Naive B cell (primary cell): ENCODE data around the gene ASCC1. TPM values are rescaled to one million over a fixed set of nuclear protein-coding genes. Genes with fewer than 3 reads are reported as not detected.

Experiments
- ATAC-seq, 2 donors: fragments of 150-1000 bp; cut with Tn5 transposase; 2 replicates each; pipeline ENCODE4 v1.10.0; 2021; ENCODE audit warnings: low read depth in 2 of 2, mild to moderate bottlenecking in 2 of 2, moderate library complexity in 2 of 2
- DNase-seq: peaks from one replicate; pipeline ENCODE4 v3.0.0; 2022
- H3K27ac Mint-ChIP-seq, 6 donors: one replicate each; pipeline ENCODE4 v1.8.0; 2020 to 2022; ENCODE audit warnings: mild to moderate bottlenecking in 6 of 6, mixed read lengths in 6 of 6, moderate library complexity in 5 of 6, inconsistent platforms in 2 of 6
- H3K27me3 Mint-ChIP-seq, 3 donors: one replicate each; pipeline ENCODE4 v1.8.0; 2021 to 2022; ENCODE audit warnings: mixed read lengths in 3 of 3, mild to moderate bottlenecking in 1 of 3
- H3K36me3 Mint-ChIP-seq, 2 donors: one replicate each; pipeline ENCODE4 v1.8.0; 2020 to 2022; ENCODE audit warnings: mixed read lengths in 2 of 2, inconsistent platforms in 1 of 2, mild to moderate bottlenecking in 1 of 2
- H3K4me1 Mint-ChIP-seq, 3 donors: one replicate each; pipeline ENCODE4 v1.8.0; 2020 to 2022; ENCODE audit warnings: mixed read lengths in 3 of 3, inconsistent platforms in 1 of 3, mild to moderate bottlenecking in 1 of 3, moderate library complexity in 1 of 3
- H3K4me3 Mint-ChIP-seq, 8 donors: one replicate each; pipeline ENCODE4 v1.8.0; 2020 to 2022; ENCODE audit warnings: mild to moderate bottlenecking in 8 of 8, mixed read lengths in 8 of 8, moderate library complexity in 8 of 8, inconsistent platforms in 2 of 8
- H3K9me3 Mint-ChIP-seq, 7 donors: one replicate each; pipeline ENCODE4 v1.8.0; 2020 to 2022; ENCODE audit warnings: mixed read lengths in 7 of 7, mild to moderate bottlenecking in 5 of 7, inconsistent platforms in 2 of 7, moderate library complexity in 1 of 7
- polyA plus RNA-seq, 6 donors: library from polyadenylated mRNA; unstranded; fragments of 300-500 nt; fragmentation: Illumina TruSeq; gene quantifications; one replicate each; pipeline ENCODE4 v1.2.3, GENCODE V29; 2021; ENCODE audit warnings: low read depth in 6 of 6

ASCC1 gene
- polyA plus RNA-seq, 6 donors from 2014 or later: 43.8 to 69.0 (median 48.4) TPM

- ATAC-seq: no peak
- Mint-ChIP-seq H3K36me3 (peaks cover 25 to 38% of the 10 kb centered on the region in 2 donors), H3K27me3 (no peaks in the 10 kb centered on the region), H3K4me3 (no peak overlapping the region), H3K27ac (peak overlapping the region in 3 of 6 donors; percentile 19 to 45 (median 31)), H3K9me3 (no peaks in the 10 kb centered on the region), H3K4me1 (no peaks in the 10 kb centered on the region)
- no peak for DNase-seq
These were observed 117.1 kb downstream of the ASCC1 start for GRCh38 chr10:72098836-72099599.

GRCh38 chr10:72098301-72098835, 117.7 kb downstream of the ASCC1 start:
- Mint-ChIP-seq H3K36me3 (peaks cover 25 to 33% of the 10 kb centered on the region in 2 donors), H3K9me3 (no peaks in the 10 kb centered on the region), H3K4me1 (no peaks in the 10 kb centered on the region), H3K27ac (peak overlapping the region in 1 of 6 donors; percentile 31), H3K27me3 (no peaks in the 10 kb centered on the region), H3K4me3 (no peak overlapping the region)
- ATAC-seq: no peak
- DNase-seq: no peak

- Mint-ChIP-seq H3K4me3 (no peak overlapping the region), H3K9me3 (no peaks in the 10 kb centered on the region), H3K4me1 (no peaks in the 10 kb centered on the region), H3K27ac (no peak overlapping the region), H3K36me3 (peaks cover 25 to 32% of the 10 kb centered on the region in 2 donors), H3K27me3 (no peaks in the 10 kb centered on the region)
- ATAC-seq (no peak), DNase-seq (no peak)
These were observed 118.4 kb downstream of the ASCC1 start for GRCh38 chr10:72097448-72098300.

GRCh38 chr10:72096115-72097000, 119.7 kb downstream of the ASCC1 start:
- ATAC-seq (no peak), DNase-seq (no peak)
- peaks cover 0 to 4% (median 0%) of the 10 kb centered on the region in 3 donors for H3K4me1 Mint-ChIP-seq
- peaks cover 16 to 20% of the 10 kb centered on the region in 2 donors for H3K36me3 Mint-ChIP-seq
- H3K9me3 Mint-ChIP-seq: no peaks in the 10 kb centered on the region
- H3K27me3 Mint-ChIP-seq: no peaks in the 10 kb centered on the region
- H3K27ac Mint-ChIP-seq: peak overlapping the region in 3 of 6 donors; percentile 8 to 41 (median 12)
- no peak overlapping the region for H3K4me3 Mint-ChIP-seq

GRCh38 chr10:72095195-72095594, 120.9 kb downstream of the ASCC1 start:
- ATAC-seq (no peak), DNase-seq (no peak)
- peaks cover 8 to 15% of the 10 kb centered on the region in 2 donors for H3K36me3 Mint-ChIP-seq
- peaks cover 0 to 7% (median 0%) of the 10 kb centered on the region in 3 donors for H3K4me1 Mint-ChIP-seq
- H3K4me3 Mint-ChIP-seq: no peak overlapping the region
- H3K9me3 Mint-ChIP-seq: no peaks in the 10 kb centered on the region
- H3K27me3 Mint-ChIP-seq: no peaks in the 10 kb centered on the region
- no peak overlapping the region for H3K27ac Mint-ChIP-seq

- no peaks in the 10 kb centered on the region for H3K9me3 Mint-ChIP-seq
- DNase-seq (no peak), ATAC-seq (no peak)
- H3K36me3 Mint-ChIP-seq: peaks cover 8 to 15% of the 10 kb centered on the region in 2 donors
- no peak overlapping the region for H3K27ac Mint-ChIP-seq
- H3K4me3 Mint-ChIP-seq: no peak overlapping the region
- H3K27me3 Mint-ChIP-seq: no peaks in the 10 kb centered on the region
- H3K4me1 Mint-ChIP-seq: peaks cover 0 to 11% (median 0%) of the 10 kb centered on the region in 3 donors
These were observed 121.5 kb downstream of the ASCC1 start for GRCh38 chr10:72094574-72094973.

GRCh38 chr10:72093450-72093849, 122.6 kb downstream of the ASCC1 start:
- no peak overlapping the region for H3K27ac Mint-ChIP-seq
- peaks cover 7 to 19% (median 8%) of the 10 kb centered on the region in 3 donors for H3K4me1 Mint-ChIP-seq
- no peak overlapping the region for H3K4me3 Mint-ChIP-seq
- peaks cover 10 to 12% of the 10 kb centered on the region in 2 donors for H3K36me3 Mint-ChIP-seq
- H3K27me3 Mint-ChIP-seq: no peaks in the 10 kb centered on the region
- no peaks in the 10 kb centered on the region for H3K9me3 Mint-ChIP-seq
- ATAC-seq (no peak), DNase-seq (no peak)

- H3K27ac Mint-ChIP-seq: peak overlapping the region in 1 of 6 donors; percentile 52
- no peak for DNase-seq
- no peak overlapping the region for H3K4me3 Mint-ChIP-seq
- H3K36me3 Mint-ChIP-seq: peaks cover 10 to 15% of the 10 kb centered on the region in 2 donors
- no peak for ATAC-seq
- no peaks in the 10 kb centered on the region for H3K9me3 Mint-ChIP-seq
- H3K27me3 Mint-ChIP-seq: no peaks in the 10 kb centered on the region
- peaks cover 11 to 22% (median 12%) of the 10 kb centered on the region in 3 donors for H3K4me1 Mint-ChIP-seq
These were observed 123.1 kb downstream of the ASCC1 start for GRCh38 chr10:72092987-72093386.

GRCh38 chr10:72092171-72092924, 123.7 kb downstream of the ASCC1 start:
- Mint-ChIP-seq H3K36me3 (peaks cover 10 to 16% of the 10 kb centered on the region in 2 donors), H3K27ac (peak overlapping the region in 2 of 6 donors; percentile 57 to 86), H3K4me3 (no peak overlapping the region), H3K4me1 (peaks cover 12 to 22% (median 14%) of the 10 kb centered on the region in 3 donors), H3K9me3 (no peaks in the 10 kb centered on the region), H3K27me3 (no peaks in the 10 kb centered on the region)
- ATAC-seq: no peak
- no peak for DNase-seq

- no peak for ATAC-seq
- H3K36me3 Mint-ChIP-seq: peaks cover 0 to 7% of the 10 kb centered on the region in 2 donors
- no peaks in the 10 kb centered on the region for H3K27me3 Mint-ChIP-seq
- no peaks in the 10 kb centered on the region for H3K9me3 Mint-ChIP-seq
- peak overlapping the region in 4 of 6 donors; percentile 47 to 99 (median 90) for H3K27ac Mint-ChIP-seq
- peak overlapping the region in 6 of 8 donors; percentile 42 to 98 (median 64) for H3K4me3 Mint-ChIP-seq
- DNase-seq: no peak
- peaks cover 26 to 38% (median 34%) of the 10 kb centered on the region in 3 donors for H3K4me1 Mint-ChIP-seq
These were observed 125.8 kb downstream of the ASCC1 start for GRCh38 chr10:72090326-72090725.

GRCh38 chr10:72089618-72090017, 126.5 kb downstream of the ASCC1 start:
- Mint-ChIP-seq H3K4me3 (peak overlapping the region; percentile 26 to 98 (median 58)), H3K36me3 (peaks cover 0 to 7% of the 10 kb centered on the region in 2 donors), H3K27ac (peak overlapping the region; percentile 70 to 100 (median 90)), H3K4me1 (peaks cover 33 to 43% (median 41%) of the 10 kb centered on the region in 3 donors), H3K27me3 (no peaks in the 10 kb centered on the region), H3K9me3 (no peaks in the 10 kb centered on the region)
- no peak for DNase-seq
- ATAC-seq: no peak
